Embryonic facial prominence (tissue), 1 donor: ENCODE measurements around the gene KRT3.

Experiments used
- DNase-seq: peaks from one replicate; pipeline ENCODE4 v3.0.0-alpha.2; 2016; ENCODE audit errors: extremely low spot score

KRT3 gene

DNA sequence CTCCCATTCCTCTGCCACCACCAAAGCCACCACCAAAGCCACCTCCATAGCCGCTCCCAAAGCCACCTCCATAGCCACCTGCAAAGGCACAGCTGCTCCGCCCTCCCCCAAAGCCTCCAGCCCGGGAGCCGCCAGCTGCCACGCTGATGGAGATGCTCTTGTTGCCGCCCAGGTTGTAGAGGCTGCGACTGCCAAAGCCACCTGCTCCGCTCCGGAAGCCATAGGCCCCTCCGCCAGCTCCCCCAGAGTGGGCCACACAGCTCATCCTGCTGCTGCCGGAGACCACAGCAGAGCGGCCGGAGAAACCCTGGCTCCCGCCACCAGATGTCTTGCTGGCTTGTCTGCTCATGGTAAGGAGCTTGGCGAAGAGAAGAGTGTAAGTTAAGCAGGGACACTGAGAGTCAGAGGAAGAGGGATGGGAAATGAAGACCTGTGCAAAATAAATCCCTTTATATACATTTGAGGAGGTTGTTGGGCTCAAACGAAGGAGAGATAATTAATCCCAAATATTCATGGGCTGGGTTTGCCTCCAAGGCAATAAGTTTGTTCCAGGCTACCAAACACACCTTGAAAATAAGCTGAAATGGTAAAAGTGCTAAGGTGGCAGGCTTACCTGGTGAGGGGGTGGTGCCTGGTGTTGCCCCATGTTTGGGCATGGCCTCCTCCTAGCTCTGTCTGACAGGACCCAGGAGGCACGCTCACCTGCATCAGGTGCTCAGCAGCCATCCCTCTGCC lies at the start of gene KRT3:
Gene KRT3 (minus strand): TSS at position 424 of the 735 bp plus-strand sequence. CDS start 75 bp downstream, at position 349.
- no peak for DNase-seq

DNA sequence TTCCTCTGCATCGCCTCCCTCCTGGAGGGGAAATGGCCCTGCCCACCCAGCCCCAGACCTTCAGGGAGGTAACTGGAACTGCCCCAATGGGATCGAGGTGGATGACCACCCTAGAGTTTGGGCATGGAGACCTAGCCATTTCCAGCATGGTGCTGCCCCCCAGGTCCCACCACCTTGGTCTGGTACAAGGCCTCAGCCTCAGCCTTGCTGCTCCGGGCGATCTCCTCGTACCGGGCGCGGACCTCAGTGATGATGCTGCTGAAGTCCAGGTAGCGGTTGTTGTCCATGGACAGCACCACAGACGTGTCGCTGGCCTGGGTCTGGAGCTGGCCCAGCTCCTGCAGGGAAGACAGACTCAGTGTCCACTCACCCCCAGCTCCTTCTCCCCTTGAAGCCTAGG lies 48.5 kb upstream of the KRT3 start:
- DNase-seq: no peak

- no peak for DNase-seq
Measured at GRCh38 chr12:52839436-52840105, 43.7 kb upstream of the KRT3 start.

- DNase-seq: no peak
Measured at GRCh38 chr12:52838609-52839435, 42.9 kb upstream of the KRT3 start.

- DNase-seq: no peak
Measured at GRCh38 chr12:52837781-52838608, 42.1 kb upstream of the KRT3 start.

GRCh38 chr12:52837413-52837741 lies 41.5 kb upstream of the KRT3 start:
- DNase-seq: no peak

DNA sequence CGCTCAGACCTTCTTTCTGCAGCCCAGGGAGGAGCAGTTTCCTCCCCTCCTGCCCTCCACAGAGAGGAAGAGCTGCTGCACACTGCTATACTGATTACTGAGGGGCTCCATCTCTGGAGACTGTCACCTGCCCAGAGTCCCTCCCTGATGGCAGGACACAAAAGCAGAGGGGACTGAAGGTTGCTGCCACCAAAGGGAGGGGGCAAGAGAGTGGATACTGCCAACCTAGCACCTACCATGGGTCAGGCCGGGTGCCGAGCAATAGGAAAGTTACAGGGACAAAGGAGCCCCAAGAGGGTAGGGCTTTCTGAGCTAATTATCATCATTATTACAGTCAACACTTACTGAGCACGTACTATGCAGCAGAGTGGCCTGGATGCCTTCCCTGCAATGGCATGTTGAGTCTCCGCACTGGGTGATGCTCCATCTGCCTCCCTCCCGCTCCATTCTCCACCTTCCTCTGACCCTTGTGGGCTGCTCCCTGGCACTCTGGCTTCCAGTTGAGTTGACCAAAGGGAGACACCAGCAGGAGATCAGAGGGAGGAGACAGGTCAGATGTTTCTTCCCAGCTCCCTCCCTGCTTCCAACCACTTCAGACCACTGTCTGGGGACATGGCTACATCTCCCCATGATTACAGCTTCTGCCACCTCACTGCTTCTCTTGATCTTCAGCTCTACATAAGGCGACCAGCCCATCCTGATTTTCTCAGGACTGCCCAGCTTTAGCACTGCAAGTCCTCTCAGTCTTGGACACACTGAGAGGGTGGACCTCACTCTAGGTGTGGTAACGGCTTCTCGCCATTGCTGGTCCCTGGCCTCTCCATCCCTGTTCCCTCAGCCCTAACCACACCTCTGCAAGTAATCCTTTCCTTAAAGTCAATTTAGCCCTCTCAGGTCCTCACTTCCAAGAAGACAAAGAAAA lies 40.8 kb upstream of the KRT3 start:
- DNase-seq: no peak

DNA sequence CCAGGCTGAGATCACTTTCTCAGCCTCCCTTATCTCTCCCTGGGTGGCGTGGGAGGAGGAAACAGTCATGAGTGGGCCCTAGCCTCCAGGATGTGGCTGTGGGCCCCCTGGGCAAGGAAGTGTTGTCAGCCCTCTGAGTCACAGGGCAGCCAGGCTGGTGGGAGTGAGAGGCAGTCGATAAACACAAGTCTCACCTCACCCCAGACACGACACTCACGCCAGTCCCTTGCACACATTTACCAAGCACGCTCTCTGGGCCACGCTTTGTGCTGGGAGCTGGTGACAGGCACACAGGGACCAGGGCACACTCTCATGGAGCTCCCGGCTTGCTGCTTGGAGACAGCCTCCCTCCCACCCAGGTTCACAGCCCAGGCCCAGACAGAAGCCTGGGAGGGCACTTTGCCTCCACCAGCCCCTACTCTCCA lies 40.1 kb upstream of the KRT3 start:
- no peak for DNase-seq

DNA sequence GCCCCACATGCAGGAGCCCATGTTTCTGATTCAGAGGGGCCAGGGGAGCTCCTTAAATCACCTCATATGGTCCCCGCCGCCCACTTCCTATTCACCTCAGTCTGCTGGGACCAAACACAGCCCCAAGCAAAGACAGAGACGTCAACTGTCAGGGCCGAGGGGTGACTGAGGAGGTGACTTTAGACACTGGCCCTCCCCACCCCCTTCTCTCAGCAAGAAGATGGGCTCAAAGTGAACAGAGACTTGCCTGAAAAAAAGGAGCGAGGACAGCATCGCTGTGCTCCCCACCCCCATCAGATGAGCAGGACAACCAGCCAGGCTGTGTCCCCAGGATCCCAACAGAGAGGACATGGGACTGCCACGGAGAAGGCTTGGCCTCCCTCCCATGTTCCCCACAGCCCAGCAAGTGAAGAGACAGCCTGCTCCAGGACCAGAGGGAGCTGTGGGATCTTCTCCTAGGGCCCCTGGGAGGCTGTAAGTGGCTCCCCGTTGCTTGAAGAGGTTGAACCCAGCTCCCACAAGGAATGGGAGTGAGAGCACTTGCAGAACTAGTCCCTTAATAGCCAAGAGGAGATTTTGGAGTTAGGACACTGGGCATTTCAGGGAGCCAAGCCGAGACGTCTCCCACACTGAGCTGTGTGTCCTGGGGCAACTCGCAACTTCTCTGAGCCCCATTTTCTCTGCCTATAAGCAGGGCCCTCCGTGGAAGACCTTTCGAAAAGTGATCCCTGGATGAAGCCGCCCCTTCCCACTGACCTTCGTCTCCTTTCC lies 39.5 kb upstream of the KRT3 start:
- DNase-seq: no peak

GRCh38 chr12:52834727-52835001 lies 38.7 kb upstream of the KRT3 start:
- no peak for DNase-seq

- DNase-seq: no peak
Measured at GRCh38 chr12:52833922-52834726, 38.2 kb upstream of the KRT3 start, which contains the start of gene KRT79. Gene KRT79 (minus strand): TSS chr12:52834311. CDS start chr12:52834260, 51 bp downstream.

DNA sequence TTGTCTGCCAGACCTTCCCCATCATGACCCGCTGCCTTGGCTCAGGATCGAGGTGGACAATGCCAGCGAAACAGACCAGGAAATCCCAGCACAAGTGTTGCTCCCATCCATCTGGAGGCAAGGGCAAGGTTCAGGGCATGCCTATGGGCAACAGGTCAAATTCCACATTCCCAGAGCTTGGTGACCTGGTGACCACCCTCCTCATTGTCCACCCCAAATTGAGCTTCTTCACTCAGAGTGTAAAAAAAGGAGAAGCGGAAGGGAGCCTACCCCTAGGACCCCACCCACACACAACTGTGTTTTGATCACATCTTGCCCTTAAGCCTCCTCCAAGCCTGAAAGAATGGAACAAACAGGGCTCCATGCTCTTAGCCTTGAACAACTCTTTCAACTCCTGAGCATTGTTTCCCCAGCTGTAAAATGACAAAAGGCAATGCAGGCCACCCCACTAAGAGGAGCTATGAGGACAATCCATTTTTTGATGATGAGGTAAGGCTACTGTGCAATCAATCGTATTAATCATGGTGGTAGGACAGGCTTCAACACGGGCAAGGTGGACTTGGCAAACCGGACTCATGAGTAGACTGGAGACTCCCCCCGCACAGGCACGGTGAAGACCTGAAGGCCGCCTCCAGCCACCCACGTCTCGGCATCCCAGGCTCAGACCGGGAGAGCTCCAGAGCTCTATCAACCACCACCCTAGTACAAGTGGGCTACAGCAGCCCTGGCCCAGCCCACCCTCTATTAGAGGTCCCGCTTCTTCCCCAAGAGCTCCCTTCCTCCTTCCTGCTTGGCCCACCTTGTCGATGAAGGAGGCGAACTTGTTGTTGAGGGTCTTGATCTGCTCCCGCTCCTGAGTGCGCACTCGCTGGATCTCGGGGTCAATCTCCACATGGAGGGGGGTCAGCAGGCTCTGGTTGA lies 37.3 kb upstream of the KRT3 start:
- DNase-seq: no peak

GRCh38 chr12:52832451-52832850 lies 36.5 kb upstream of the KRT3 start:
- DNase-seq: no peak

DNA sequence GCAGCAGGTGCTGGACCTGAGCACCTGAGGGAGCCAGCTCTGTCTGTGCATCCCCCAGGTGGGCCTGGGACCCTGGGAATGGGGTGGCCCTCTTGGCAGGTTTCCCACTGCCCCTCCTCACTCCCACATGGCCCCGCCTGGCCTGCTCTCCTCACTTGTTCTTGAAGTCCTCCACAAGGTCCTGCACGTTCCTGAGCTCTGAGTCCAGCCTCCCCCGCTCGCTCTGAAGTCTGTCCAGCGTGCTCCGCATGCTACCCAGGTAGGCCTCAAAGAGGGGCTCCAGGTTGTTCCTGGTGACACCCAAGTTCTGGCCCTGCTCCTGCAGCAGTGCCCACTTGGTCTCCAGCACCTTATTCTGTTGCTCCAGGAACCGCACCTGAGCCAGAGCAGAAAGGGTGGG lies 35.3 kb upstream of the KRT3 start:
- no peak for DNase-seq

DNA sequence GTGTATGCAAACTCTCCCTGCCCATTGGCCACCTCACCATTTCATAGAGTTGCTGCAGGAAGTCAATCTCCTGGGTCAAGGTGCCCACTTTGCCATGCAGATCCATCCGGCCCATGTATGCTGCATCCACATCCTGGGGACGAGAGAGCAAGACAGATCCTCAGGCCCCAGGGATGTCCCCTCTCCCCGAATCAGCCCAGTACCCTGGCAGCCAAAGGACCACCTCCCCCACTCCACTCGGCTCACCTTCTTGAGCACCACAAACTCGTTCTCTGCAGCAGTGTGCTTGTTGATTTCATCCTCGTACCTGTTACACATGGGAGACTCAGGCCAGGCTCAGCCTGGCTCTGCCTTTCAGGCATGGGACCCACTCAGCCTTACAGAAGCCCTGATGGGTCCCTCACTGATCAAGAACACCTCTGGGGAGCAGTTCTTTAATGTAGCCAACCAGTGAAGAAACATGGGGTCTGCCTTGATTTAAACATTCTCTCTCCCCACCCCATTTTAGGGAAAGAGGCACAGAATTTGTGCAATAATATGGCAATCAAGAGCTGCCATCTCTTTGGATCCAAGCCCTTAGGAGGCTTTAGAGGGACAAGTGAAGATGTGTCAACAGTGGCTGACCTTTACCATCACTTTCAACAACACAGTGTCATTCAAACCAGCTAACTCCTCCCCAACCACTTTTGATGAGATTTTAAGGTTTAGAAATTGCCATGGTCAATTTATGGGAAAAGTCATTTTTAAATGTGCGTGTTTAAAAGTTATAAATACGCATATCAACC lies 34.3 kb upstream of the KRT3 start:
- no peak for DNase-seq

DNA sequence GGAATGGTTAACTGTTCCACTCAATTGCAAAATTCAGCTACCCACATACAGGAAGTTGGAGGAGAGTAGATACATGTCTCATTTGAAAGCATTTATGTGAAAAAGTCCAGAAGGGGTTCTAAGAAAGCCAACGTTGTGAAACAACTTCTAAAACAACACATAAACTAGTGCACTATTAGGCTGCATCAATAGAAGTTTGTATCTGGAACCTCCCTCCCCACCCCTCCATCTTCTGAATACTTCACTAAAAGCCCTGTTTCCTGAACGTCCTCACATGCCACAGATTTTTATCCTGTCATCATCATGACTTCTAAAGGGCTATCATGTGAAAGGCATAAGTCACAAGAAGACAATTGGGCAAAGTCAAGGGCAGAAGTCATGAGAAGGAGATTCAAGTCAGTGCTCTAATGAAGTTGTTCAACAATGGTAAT lies 32.7 kb upstream of the KRT3 start:
- DNase-seq: no peak

- no peak for DNase-seq
Measured at GRCh38 chr12:52828156-52828555, 32.2 kb upstream of the KRT3 start.
